HepG2 (cell line): Measurements from ENCODE around the gene RUNX3. TPM values are rescaled to one million over a fixed set of nuclear protein-coding genes. Genes with fewer than 3 reads are reported as not detected.

Source experiments
- GABPA ChIP-seq, 2 experiments: IDR thresholded peaks; 2 replicates each; pipeline ENCODE4 v1.6.1; 2011 to 2016; ENCODE audit warnings: low read depth in 2 of 2, low read length in 1 of 2, missing biosample characterization in 1 of 2, missing genetic modification characterization in 1 of 2
- KMT2B ChIP-seq: IDR thresholded peaks from 2 replicates; pipeline ENCODE4 v1.6.1; 2016; ENCODE audit warnings: missing genetic modification reagents, missing compliant biosample characterization
- NFIC ChIP-seq: IDR thresholded peaks from 2 replicates; pipeline ENCODE4 v1.6.1; 2012; ENCODE audit warnings: mild to moderate bottlenecking, low read length, inconsistent platforms
- SP4 ChIP-seq: sonication (generic); formaldehyde crosslinking; IDR thresholded peaks from 2 replicates; pipeline ENCODE4 v1.8.1; 2023; ENCODE audit warnings: mild to moderate bottlenecking, missing genetic modification reagents
- TCF7 ChIP-seq: sonication (generic); IDR thresholded peaks from 2 replicates; pipeline ENCODE4 v1.6.1; 2016; ENCODE audit warnings: antibody characterized with exemption, low read depth
- ZFP36 ChIP-seq: fragments of 150-350 bp; IDR thresholded peaks from 2 replicates; pipeline ENCODE4 v1.6.1; 2018; ENCODE audit warnings: borderline replicate concordance, low read length, low read depth; ENCODE audit not compliant: partially characterized antibody
- ZFP36L2 ChIP-seq: sonication (generic); formaldehyde crosslinking; IDR thresholded peaks from 2 replicates; pipeline ENCODE4 v1.4.0; 2020; ENCODE audit warnings: missing genetic modification reagents
- ZNF451 ChIP-seq: sonication (generic); formaldehyde crosslinking; IDR thresholded peaks from 2 replicates; pipeline ENCODE4 v1.5.0; 2020; ENCODE audit warnings: mild to moderate bottlenecking, missing genetic modification reagents
- ZNF567 ChIP-seq: sonication (generic); formaldehyde crosslinking; IDR thresholded peaks from 2 replicates; pipeline ENCODE4 v1.8.1; 2023; ENCODE audit warnings: mild to moderate bottlenecking, missing genetic modification reagents, borderline replicate concordance
- ZNF614 ChIP-seq: IDR thresholded peaks from 2 replicates; pipeline ENCODE4 v1.6.1; 2018; ENCODE audit warnings: missing biosample characterization, missing genetic modification reagents, inconsistent platforms, borderline replicate concordance
- ZNF766 ChIP-seq: sonication (generic); formaldehyde crosslinking; IDR thresholded peaks from 2 replicates; pipeline ENCODE4 v1.5.0; 2020; ENCODE audit warnings: missing genetic modification reagents, borderline replicate concordance
- ZSCAN21 ChIP-seq: sonication (generic); formaldehyde crosslinking; IDR thresholded peaks from 2 replicates; pipeline ENCODE4 v1.8.0; 2022; ENCODE audit warnings: mild to moderate bottlenecking, missing genetic modification reagents, moderate library complexity, borderline replicate concordance
- polyA plus RNA-seq, 8 experiments: library from polyadenylated mRNA; depleted of rRNA in 3 of 8; stranded (reverse) in 7 of 8; unstranded in 1 of 8; fragments of >200 nt; fragmentation: Illumina TruSeq in 4 of 8; extraction: Trizol in 4 of 8; gene quantifications; 2 replicates each; pipeline versions ENCODE4 v1.2.1 to v1.2.3, GENCODE V29; 2011 to 2016; ENCODE audit warnings: low read depth in 4 of 8, missing spikeins in 1 of 8, mixed read lengths in 1 of 8; ENCODE audit not compliant: insufficient read depth in 1 of 8
- total RNA-seq, 5 experiments: library from RNA; depleted of rRNA; stranded (reverse); fragments of >200 nt; fragmentation: Illumina TruSeq; extraction: Trizol; gene quantifications; 2 replicates each; pipeline ENCODE4 v1.2.3, GENCODE V29; 2016; ENCODE audit warnings: low read depth in 1 of 5
- TF ChIP-seq, protein P1 (sequence below): sonication (generic); formaldehyde crosslinking; IDR thresholded peaks from 2 replicates; pipeline ENCODE4 v1.5.1; 2020; ENCODE audit warnings: missing genetic modification reagents, mild to moderate bottlenecking, borderline replicate concordance
- TF ChIP-seq, protein P2 (sequence below): sonication (generic); formaldehyde crosslinking; conservative IDR thresholded peaks from 2 replicates; pipeline ENCODE4 v1.4.0; 2020; ENCODE audit warnings: missing genetic modification reagents
- TF ChIP-seq, protein P3 (sequence below): sonication (generic); formaldehyde crosslinking; IDR thresholded peaks from 2 replicates; pipeline ENCODE4 v1.5.0; 2020; ENCODE audit warnings: mild to moderate bottlenecking, missing genetic modification reagents
- TF ChIP-seq, protein P4 (sequence below): sonication (generic); formaldehyde crosslinking; IDR thresholded peaks from 2 replicates; pipeline ENCODE4 v1.5.0; 2020; ENCODE audit warnings: missing genetic modification reagents
- TF ChIP-seq, protein P5 (sequence below): sonication (generic); formaldehyde crosslinking; IDR thresholded peaks from 2 replicates; pipeline ENCODE4 v1.5.0; 2020; ENCODE audit warnings: mild to moderate bottlenecking, missing genetic modification reagents
- TF ChIP-seq, protein P6 (sequence below): IDR thresholded peaks from 2 replicates; pipeline ENCODE4 v1.6.1; 2016; ENCODE audit warnings: low read depth

Gene RUNX3
- total and polyA plus RNA-seq, 2 of the 13 experiments (the other 11 are each of a cell fraction or from before 2014, with no cell fraction given) = 0.04 to 0.22 TPM

DNA sequence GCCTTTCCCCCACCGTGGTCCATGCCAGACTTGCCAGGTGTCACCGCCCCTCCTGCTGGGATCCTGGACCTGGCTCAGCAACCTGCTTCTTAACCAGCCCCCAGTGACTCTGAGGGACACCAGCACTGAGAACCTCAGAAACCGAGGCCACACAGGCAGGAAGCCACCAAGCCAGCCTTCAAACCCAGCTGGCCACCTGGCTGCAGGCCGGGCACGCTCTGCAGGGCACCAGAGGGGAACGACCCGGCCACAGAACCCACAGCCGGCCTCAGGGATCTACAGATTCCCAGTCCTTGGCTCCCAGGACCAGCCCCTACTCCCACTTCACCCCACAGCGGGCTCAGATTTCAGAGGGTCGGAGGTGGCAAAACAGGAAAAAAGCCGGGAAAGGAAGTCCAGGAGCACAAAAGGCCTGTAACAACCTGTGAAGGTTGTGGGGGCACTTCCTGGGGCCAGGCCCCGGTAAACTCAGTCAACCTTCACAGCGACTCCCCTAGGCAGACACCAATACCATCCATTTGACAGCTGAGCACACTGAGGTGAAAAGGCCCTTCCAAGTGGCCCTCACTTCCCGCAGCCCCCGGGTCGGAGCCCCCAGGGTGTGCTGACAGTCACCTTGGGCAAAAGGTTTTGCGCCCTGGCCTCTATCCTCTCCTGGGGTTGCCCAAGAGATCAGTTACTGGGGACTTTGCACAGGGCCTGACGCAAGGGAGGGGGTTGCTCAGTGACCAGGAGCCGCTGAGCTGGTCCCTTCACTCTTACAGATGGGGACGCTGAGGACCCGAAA is 14.1 kb downstream of the RUNX3 start (continued):
- TF ChIP-seq GABPA (IDR thresholded peaks at IDR 0.05; ENCODE audit: low read depth, low read length) = no peak
- TF ChIP-seq GABPA (CRISPR knock-in tag; IDR thresholded peaks at IDR 0.05; ENCODE audit: low read depth) = peak; percentile 78
- no peak for TF ChIP-seq ZFP36
- peak; percentile 43; the same call in 1 of the 2 replicates for TF ChIP-seq SP4 (CRISPR knock-in tag)
- TF ChIP-seq, protein P1, sequence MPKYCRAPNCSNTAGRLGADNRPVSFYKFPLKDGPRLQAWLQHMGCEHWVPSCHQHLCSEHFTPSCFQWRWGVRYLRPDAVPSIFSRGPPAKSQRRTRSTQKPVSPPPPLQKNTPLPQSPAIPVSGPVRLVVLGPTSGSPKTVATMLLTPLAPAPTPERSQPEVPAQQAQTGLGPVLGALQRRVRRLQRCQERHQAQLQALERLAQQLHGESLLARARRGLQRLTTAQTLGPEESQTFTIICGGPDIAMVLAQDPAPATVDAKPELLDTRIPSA (CRISPR knock-in tag) = no peak
- no peak for TF ChIP-seq ZFP36L2
- TF ChIP-seq NFIC = no peak
- TF ChIP-seq TCF7 = 0 out of 2 replicates have a peak, but pooled peaks have one; percentile 9
- TF ChIP-seq, protein P2, sequence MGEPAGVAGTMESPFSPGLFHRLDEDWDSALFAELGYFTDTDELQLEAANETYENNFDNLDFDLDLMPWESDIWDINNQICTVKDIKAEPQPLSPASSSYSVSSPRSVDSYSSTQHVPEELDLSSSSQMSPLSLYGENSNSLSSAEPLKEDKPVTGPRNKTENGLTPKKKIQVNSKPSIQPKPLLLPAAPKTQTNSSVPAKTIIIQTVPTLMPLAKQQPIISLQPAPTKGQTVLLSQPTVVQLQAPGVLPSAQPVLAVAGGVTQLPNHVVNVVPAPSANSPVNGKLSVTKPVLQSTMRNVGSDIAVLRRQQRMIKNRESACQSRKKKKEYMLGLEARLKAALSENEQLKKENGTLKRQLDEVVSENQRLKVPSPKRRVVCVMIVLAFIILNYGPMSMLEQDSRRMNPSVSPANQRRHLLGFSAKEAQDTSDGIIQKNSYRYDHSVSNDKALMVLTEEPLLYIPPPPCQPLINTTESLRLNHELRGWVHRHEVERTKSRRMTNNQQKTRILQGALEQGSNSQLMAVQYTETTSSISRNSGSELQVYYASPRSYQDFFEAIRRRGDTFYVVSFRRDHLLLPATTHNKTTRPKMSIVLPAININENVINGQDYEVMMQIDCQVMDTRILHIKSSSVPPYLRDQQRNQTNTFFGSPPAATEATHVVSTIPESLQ (CRISPR knock-in tag) = no peak
- TF ChIP-seq, protein P3, sequence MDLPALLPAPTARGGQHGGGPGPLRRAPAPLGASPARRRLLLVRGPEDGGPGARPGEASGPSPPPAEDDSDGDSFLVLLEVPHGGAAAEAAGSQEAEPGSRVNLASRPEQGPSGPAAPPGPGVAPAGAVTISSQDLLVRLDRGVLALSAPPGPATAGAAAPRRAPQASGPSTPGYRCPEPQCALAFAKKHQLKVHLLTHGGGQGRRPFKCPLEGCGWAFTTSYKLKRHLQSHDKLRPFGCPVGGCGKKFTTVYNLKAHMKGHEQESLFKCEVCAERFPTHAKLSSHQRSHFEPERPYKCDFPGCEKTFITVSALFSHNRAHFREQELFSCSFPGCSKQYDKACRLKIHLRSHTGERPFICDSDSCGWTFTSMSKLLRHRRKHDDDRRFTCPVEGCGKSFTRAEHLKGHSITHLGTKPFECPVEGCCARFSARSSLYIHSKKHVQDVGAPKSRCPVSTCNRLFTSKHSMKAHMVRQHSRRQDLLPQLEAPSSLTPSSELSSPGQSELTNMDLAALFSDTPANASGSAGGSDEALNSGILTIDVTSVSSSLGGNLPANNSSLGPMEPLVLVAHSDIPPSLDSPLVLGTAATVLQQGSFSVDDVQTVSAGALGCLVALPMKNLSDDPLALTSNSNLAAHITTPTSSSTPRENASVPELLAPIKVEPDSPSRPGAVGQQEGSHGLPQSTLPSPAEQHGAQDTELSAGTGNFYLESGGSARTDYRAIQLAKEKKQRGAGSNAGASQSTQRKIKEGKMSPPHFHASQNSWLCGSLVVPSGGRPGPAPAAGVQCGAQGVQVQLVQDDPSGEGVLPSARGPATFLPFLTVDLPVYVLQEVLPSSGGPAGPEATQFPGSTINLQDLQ = 0 out of 2 replicates have a peak, but pooled peaks have one; percentile 42
- TF ChIP-seq, protein P4, sequence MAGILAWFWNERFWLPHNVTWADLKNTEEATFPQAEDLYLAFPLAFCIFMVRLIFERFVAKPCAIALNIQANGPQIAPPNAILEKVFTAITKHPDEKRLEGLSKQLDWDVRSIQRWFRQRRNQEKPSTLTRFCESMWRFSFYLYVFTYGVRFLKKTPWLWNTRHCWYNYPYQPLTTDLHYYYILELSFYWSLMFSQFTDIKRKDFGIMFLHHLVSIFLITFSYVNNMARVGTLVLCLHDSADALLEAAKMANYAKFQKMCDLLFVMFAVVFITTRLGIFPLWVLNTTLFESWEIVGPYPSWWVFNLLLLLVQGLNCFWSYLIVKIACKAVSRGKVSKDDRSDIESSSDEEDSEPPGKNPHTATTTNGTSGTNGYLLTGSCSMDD (CRISPR knock-in tag) = no peak
- no peak; the same call in 1 of the 2 replicates for TF ChIP-seq ZNF766 (CRISPR knock-in tag)
- no peak for TF ChIP-seq ZNF567 (CRISPR knock-in tag)
- peak; percentile 42; the same call in 1 of the 2 replicates for TF ChIP-seq ZSCAN21 (CRISPR knock-in tag)
- no peak for TF ChIP-seq ZNF614
- TF ChIP-seq ZNF451 (CRISPR knock-in tag) = no peak
- no peak for TF ChIP-seq KMT2B (CRISPR knock-in tag)
- TF ChIP-seq, protein P5, sequence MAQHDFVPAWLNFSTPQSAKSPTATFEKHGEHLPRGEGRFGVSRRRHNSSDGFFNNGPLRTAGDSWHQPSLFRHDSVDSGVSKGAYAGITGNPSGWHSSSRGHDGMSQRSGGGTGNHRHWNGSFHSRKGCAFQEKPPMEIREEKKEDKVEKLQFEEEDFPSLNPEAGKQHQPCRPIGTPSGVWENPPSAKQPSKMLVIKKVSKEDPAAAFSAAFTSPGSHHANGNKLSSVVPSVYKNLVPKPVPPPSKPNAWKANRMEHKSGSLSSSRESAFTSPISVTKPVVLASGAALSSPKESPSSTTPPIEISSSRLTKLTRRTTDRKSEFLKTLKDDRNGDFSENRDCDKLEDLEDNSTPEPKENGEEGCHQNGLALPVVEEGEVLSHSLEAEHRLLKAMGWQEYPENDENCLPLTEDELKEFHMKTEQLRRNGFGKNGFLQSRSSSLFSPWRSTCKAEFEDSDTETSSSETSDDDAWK (CRISPR knock-in tag) = no peak
- TF ChIP-seq, protein P6, sequence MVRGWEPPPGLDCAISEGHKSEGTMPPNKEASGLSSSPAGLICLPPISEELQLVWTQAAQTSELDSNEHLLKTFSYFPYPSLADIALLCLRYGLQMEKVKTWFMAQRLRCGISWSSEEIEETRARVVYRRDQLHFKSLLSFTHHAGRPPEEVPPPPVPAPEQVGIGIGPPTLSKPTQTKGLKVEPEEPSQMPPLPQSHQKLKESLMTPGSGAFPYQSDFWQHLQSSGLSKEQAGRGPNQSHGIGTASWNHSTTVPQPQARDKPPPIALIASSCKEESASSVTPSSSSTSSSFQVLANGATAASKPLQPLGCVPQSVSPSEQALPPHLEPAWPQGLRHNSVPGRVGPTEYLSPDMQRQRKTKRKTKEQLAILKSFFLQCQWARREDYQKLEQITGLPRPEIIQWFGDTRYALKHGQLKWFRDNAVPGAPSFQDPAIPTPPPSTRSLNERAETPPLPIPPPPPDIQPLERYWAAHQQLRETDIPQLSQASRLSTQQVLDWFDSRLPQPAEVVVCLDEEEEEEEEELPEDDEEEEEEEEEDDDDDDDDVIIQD (CRISPR knock-in tag) = no peak
